Parathyroid adenoma (tissue), 2 donors: ENCODE results near the gene GTF3C5.

Experiments
- H2AFZ ChIP-seq: fragments of 300-600 bp; sonication (generic); one replicate; pipeline ENCODE4 v1.7.0; 2017; ENCODE audit warnings: antibody characterized with exemption, mild to moderate bottlenecking
- H3K27ac ChIP-seq: fragments of 300-600 bp; sonication (generic); one replicate; pipeline ENCODE4 v1.7.0; 2017
- H3K27me3 ChIP-seq: fragments of 300-600 bp; sonication (generic); one replicate; pipeline ENCODE4 v1.7.0; 2017; ENCODE audit warnings: low read length; ENCODE audit not compliant: control insufficient read depth, insufficient read depth
- H3K36me3 ChIP-seq: fragments of 300-600 bp; sonication (generic); one replicate; pipeline ENCODE4 v1.7.0; 2017; ENCODE audit warnings: low read length; ENCODE audit not compliant: control insufficient read depth, insufficient read depth
- H3K4me1 ChIP-seq: fragments of 300-600 bp; sonication (generic); one replicate; pipeline ENCODE4 v1.7.0; 2017; ENCODE audit warnings: control low read depth
- H3K4me2 ChIP-seq: fragments of 300-600 bp; sonication (generic); one replicate; pipeline ENCODE4 v1.7.0; 2017; ENCODE audit warnings: low read length
- H3K4me3 ChIP-seq: fragments of 300-600 bp; sonication (generic); one replicate; pipeline ENCODE4 v1.7.0; 2017; ENCODE audit warnings: low read depth, low read length
- H3K79me2 ChIP-seq: fragments of 300-600 bp; sonication (generic); one replicate; pipeline ENCODE4 v1.7.0; 2017; ENCODE audit warnings: control low read depth
- H3K9ac ChIP-seq: fragments of 300-600 bp; sonication (generic); one replicate; pipeline ENCODE4 v1.7.0; 2017; ENCODE audit warnings: mild to moderate bottlenecking
- H3K9me3 ChIP-seq: fragments of 300-600 bp; sonication (generic); one replicate; pipeline ENCODE4 v1.7.0; 2017; ENCODE audit warnings: low read length; ENCODE audit not compliant: control insufficient read depth
- CTCF ChIP-seq: fragments of 300-600 bp; sonication (generic); IDR thresholded peaks from one replicate; pipeline ENCODE4 v1.7.0; 2017; ENCODE audit warnings: antibody characterized with exemption, mild to moderate bottlenecking
- donor health status: primary hyperparathyroidism.

GTF3C5 gene

GRCh38 chr9:133030317-133031129 is at the start of gene GTF3C5:
GTF3C5 (plus strand) TSS chr9:133030997; CDS start chr9:133031012, 15 bp downstream.
- Histone ChIP-seq H3K79me2 (peaks cover 20% of the 10 kb centered on the region), H3K4me2 (peak within 1 kb of the TSS; percentile 84), H3K9me3 (no peaks in the 10 kb centered on the region), H3K4me1 (peaks cover 2% of the 10 kb centered on the region), H3K9ac (peak within 1 kb of the TSS; percentile 67), H3K4me3 (peak within 1 kb of the TSS; percentile 92), H2AFZ (peak within 1 kb of the TSS; percentile 96), H3K27me3 (no peaks in the 10 kb centered on the region), H3K27ac (peak within 1 kb of the TSS; percentile 91), H3K36me3 (no peaks in the 10 kb centered on the region)
- TF ChIP-seq CTCF, result peak; percentile 5

GRCh38 chr9:132982458-132982857 is 48.3 kb upstream of the GTF3C5 start:
- H3K27ac ChIP-seq, result no peak overlapping the region
- H3K27me3 ChIP-seq, result no peaks in the 10 kb centered on the region
- H3K9me3 ChIP-seq, result no peaks in the 10 kb centered on the region

GRCh38 chr9:132983491-132984201 is 47.2 kb upstream of the GTF3C5 start:
- no peaks in the 10 kb centered on the region for H3K4me1 ChIP-seq
- H3K9ac ChIP-seq, result no peak overlapping the region
- no peaks in the 10 kb centered on the region for H3K9me3 ChIP-seq
- H3K4me2 ChIP-seq, result no peak overlapping the region
- no peak overlapping the region for H3K27ac ChIP-seq
- no peak overlapping the region for H2AFZ ChIP-seq
- no peaks in the 10 kb centered on the region for H3K27me3 ChIP-seq
- no peak overlapping the region for H3K4me3 ChIP-seq
- no peak for TF ChIP-seq CTCF
- no peaks in the 10 kb centered on the region for H3K36me3 ChIP-seq
- H3K79me2 ChIP-seq, result no peaks in the 10 kb centered on the region

More at GRCh38 chr9:132982458-132982857, 48.3 kb upstream of the GTF3C5 start:
- Histone ChIP-seq H3K36me3 (no peaks in the 10 kb centered on the region), H3K9ac (no peak overlapping the region), H2AFZ (no peak overlapping the region), H3K4me3 (no peak overlapping the region), H3K79me2 (no peaks in the 10 kb centered on the region), H3K4me2 (no peak overlapping the region), H3K4me1 (no peaks in the 10 kb centered on the region)
- no peak for TF ChIP-seq CTCF

- TF ChIP-seq CTCF, result no peak
- H2AFZ ChIP-seq, result no peak overlapping the region
- H3K27me3 ChIP-seq, result no peaks in the 10 kb centered on the region
- H3K4me2 ChIP-seq, result no peak overlapping the region
- H3K9me3 ChIP-seq, result no peaks in the 10 kb centered on the region
- H3K9ac ChIP-seq, result no peak overlapping the region
- H3K4me1 ChIP-seq, result no peaks in the 10 kb centered on the region
- H3K79me2 ChIP-seq, result no peaks in the 10 kb centered on the region
- H3K4me3 ChIP-seq, result no peak overlapping the region
- H3K27ac ChIP-seq, result no peak overlapping the region
- no peaks in the 10 kb centered on the region for H3K36me3 ChIP-seq
Observed at GRCh38 chr9:132984202-132985070, 46.4 kb upstream of the GTF3C5 start.
